Measurements from ENCODE around the gene CORO2B.
"Not testable (repeated sequence)": the region's sequence is repeated elsewhere in the genome, so short reads cannot be mapped to it uniquely, and the experiment has no call there.

The CORO2B gene

DNA sequence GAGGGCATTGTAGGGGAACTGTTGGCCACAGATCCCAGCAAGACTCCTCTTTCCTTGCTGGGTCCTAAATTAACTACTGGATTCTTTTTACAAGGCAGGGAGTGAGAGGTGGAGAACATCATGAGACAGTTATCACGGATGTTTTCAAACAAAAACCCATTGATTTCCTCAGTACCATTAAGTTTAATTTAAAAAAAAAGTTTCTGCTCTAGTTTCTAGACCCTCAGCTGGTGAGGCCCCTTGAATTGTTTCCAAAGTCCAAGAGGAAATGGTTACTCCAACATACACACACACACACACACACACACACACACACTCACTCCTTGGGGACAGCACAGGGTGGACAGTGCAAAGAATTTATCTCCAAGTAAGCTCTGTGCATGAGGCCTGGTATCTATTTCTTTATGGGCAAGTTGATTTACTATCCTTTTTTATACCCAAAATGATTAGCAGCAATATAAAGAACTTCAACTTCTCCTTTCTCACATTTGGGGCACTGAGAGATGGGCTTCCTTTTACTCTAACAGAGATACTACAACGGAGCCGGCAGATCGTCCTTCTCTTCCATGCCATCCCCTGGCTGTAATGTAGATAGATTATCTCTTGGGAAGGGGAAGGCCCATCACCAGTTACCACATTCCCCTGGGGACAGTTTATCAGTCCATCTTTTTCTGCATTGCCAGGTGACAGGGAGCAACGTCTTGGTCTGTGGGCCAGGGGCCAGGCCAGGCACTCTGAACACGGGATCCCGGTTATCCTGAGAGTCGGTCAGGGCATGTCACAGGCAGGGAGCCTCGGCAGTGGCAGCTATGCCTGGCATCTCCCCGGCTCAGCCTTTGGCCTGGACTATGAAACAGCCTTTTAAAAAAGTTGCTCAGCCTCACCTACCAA lies 54.7 kb downstream of the CORO2B start:
- no peak for DNase-seq

DNA sequence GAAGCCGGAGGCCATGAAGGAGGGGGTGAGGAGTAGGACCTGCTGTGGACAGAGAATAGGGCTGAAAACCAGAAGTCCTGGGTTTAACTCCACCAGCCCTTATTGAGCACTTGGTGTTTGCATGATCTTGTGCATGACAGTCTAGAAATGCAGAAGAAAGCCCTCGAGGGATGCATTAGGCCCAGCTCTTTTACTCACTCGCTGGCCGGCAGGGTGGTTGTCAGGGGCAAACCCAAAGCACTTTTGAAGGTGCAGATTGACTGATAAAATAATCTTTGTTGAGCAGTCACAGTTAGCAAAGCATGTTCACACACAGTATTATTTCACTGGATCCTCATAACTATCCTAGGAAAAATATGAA lies 55.3 kb downstream of the CORO2B start:
- DNase-seq, result no peak

GRCh38 chr15:68634531-68634930 lies 55.7 kb downstream of the CORO2B start:
- DNase-seq, result no peak

DNA sequence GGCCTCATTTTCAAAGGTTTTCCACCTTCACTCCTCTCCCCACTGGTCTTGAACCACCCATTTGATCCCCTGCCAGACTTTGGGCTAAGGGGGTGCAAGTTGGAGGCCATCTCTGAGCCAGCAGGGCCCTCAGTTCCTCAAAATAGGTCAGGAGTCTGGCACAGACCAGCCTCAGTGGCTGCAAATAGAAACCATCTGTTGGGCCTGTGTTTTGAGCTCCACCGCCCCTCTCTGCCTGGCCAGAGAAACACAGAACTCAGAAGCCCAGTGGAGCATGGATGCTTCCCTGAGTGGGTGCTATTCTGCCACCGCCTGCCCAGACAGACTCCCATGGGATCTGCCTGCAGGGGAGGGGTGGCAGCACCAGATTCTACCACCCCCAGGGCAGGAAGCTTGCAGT lies 56.3 kb downstream of the CORO2B start:
- no peak for DNase-seq

GRCh38 chr15:68636256-68636655 lies 57.5 kb downstream of the CORO2B start:
- no peak for DNase-seq

GRCh38 chr15:68637767-68638404 lies 59.1 kb downstream of the CORO2B start:
- no peak for DNase-seq

DNA sequence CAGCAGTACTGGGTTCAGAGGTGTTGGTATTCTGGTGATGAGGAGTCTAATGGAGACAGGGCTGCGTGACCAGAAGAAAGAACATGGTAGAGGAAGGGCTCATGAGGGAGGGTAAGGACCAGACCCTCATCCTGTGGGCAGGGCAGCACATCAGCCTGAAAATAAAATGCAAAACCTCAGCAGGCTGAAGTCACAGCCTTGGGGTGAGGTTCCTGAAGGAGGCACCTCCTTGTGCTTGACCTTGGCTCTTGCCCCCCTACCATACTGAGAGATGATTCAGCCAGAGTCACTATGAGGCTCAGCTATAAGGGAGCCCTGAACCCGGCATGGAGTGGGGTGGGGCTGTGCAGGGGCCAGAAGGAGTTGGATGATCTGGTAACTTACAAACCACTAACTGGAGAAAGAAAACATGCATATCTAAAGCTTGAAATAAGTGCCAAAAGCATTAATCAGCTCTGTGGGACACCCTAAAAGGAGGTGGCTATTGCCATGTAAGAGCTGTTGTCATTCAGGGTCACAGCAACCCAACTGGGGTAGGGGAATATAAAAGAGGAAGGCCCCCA lies 60.2 kb downstream of the CORO2B start:
- DNase-seq, result no peak

DNA sequence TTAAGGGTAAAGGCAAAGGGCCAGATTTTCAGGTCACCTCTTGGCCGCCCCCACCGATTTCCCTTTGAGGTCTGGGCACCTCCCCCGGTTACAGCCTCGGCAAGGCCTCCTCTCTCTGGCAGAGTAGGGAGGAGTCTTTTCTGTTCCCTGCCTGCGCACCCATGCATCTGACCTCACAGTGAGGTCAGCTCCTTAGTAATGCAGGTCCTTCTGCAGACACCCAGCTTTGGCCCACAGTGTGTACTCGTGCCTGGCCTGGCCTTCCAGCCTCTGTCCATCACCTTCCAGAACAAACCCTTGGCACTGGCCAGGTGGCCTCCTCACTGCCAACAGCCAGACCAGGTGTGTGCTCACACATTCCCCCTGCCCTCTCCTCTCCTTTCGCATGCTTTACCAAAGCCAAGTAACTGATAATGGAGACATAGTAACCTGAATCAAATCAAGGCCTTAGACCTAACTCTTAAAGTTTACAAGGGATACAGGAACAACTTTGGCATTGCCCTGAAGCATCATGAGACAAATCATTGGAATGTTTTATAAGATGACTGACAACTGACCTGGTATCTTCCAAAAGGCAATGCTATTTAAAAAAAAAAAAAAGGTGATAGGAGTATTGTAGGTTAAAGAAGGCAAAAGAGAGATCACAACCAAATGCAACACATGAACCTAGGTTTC lies 61.3 kb downstream of the CORO2B start:
- DNase-seq, result no peak

DNA sequence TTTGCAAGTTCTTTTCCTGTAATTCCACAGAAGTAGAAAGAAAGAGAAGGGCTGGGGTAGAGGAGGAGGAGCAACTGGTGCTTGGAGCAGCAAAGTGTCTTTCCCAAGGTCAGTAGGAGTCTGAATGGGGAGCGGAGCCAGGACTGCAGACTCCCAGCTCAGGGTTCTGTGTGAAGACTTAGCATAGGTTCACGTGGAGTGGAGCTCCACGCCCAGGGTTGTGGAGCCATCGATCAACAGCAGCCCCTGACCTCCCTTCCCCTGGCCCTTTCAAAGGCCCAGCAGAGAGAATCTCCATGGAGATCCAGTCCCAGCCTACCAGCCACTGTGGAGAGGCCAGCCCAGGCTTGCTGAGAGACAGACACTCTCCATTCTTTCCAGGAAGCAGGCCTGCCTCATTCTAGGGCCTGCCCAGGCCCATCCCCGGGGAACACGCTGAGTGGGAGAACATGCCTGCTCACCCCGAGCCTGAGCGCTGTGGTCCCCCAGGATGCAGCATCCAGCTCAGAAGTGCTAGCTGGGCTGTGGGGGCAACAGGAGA lies 62.1 kb downstream of the CORO2B start:
- no peak for DNase-seq

- DNase-seq, result no peak
Observed at GRCh38 chr15:68641376-68641775, 62.6 kb downstream of the CORO2B start.

GRCh38 chr15:68642491-68642845 lies 63.7 kb downstream of the CORO2B start:
- no peak for DNase-seq

- DNase-seq, result no peak
Observed at GRCh38 chr15:68643216-68643830, 64.5 kb downstream of the CORO2B start.

- no peak for DNase-seq
Observed at GRCh38 chr15:68644083-68644904, 65.5 kb downstream of the CORO2B start.

- DNase-seq, result no peak
Observed at GRCh38 chr15:68644996-68645395, 66.2 kb downstream of the CORO2B start.

DNA sequence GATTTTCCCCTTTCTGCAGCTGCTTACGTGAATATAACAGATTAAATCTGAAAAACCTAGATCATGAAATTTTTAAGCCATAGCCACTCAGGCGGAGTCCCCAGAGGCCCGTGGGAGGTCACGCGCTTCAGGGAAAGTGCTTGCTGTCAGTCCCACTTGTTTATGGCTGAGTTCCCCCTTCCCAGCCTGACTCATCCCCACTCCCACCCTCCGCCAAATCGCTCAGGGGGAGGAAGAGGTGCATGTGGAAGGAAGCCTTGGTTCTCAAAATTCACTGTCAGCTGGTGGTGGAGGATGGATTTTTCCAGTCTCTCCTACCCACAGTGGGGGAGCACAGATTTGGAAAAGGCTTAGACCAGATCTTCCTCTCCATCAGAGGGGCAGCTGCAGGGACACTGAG lies 67.4 kb downstream of the CORO2B start:
- DNase-seq, result no peak

- DNase-seq, result no peak
Observed at GRCh38 chr15:68646696-68647095, 67.9 kb downstream of the CORO2B start.

- DNase-seq, result not testable (repeated sequence)
Observed at GRCh38 chr15:68647361-68647760, 68.6 kb downstream of the CORO2B start.

DNA sequence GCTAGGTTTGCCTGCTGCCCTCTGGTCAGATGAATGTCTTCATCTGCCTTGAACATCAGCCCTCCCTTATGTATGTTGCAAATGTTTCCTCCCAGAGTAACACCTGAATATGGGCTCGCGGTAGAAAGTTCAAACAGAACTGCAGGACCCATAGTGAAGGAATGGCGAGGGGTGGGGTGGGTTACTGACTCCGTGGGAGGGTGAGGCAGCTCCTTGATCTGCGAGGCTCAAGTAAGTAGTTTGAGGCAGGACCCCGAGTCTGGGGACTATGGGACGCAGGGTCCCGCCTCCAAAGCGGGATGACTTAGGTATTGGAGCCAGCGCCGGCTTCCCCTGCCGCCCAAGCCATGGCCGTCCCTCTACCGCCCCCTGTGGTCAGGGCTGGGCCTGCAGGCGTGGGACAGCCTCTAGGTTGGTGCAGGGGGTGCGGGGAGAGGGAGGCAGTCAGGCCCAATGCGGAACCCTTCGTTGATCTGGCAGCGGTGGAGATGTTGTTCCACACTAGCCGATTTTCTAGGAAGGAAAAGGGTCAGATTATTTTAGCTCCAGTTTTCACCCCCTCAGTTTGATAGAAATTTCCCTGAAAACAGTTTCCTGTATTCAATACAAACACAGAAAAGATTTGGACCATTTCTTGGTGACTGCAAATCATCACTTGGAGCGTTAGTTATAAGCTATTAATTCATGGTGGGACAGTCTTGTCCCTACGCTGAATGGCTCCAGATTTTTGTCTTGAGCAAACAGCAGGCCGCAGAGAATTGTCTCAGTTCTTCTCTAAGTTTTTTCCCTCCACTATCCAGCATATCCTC lies 72.3 kb downstream of the CORO2B start:
- DNase-seq, result peak; percentile 37

DNA sequence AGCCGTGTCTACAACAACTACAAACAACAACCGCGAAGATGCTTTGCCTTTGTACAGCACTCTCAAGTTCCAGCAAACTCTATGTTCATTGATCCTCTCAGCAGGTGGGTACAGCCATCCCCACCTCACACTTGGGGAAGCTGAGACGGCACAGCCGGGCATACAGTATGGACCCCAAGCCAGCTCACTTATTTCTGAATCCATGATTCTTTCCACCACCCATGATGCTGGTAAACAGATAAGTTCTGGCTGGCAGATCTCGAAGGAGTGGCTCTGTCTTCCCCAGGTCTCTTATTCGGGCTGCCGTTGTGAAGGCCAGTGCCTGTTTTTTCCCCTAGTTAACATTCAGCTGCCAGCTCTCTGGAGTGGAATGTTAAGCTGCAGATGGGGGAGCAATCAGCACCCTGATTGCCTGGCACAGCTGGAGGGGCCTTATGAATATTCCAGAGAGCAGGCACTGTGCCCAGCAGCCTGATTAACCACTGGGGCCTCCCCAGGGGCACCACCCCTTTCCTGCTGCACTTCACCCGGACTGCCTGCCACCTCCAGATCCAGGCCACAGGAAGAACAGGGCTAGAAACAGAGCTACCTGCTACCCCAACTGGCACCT lies 73.2 kb downstream of the CORO2B start:
- DNase-seq, result no peak

DNA sequence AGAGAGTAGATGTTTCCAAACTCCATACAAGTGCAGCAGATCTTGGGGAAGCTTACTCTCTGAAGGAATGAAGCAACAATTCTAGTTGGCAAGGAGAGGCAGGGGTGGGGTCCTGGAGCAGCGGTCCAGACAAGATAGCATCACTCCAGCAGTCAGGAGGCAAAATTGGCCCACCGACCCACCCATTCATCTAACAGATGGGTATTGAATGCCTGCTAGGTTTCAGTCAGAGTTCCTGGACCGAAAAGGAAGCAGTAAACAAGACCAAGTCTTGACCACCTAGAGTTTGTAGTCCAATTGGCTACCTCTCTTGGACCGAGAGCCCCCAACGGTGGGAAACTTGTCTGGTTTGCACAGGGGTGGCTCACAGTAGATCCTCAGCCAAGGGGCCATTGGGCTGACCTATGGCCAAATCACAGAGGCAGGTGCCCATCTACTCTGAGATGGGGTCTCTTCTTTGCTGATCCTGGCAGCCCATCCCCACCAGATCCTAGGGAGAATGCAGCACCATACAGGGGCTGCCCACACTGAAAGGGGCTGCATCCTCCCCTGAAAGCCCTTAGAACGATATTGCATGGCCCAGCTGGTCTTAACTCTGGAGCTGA lies 74.3 kb downstream of the CORO2B start:
- no peak for DNase-seq
